Mesendoderm (in vitro differentiated cells): Measurements from ENCODE around the gene CFAP53.

Experiments
- DNase-seq: peaks from one replicate; pipeline ENCODE4 v3.0.0; 2013
- H2AK5ac ChIP-seq: 2 replicates; pipeline ENCODE4 v1.6.1; 2013; ENCODE audit warnings: low read length, inconsistent platforms
- H2BK120ac ChIP-seq: 2 replicates; pipeline ENCODE4 v1.6.1; 2013; ENCODE audit warnings: low read depth, mild to moderate bottlenecking, low read length, moderate library complexity, mixed read lengths
- H2BK15ac ChIP-seq: replicated peaks from 2 replicates; pipeline ENCODE4 v1.6.1; 2013; ENCODE audit warnings: low read depth, mild to moderate bottlenecking, moderate library complexity
- H2BK5ac ChIP-seq: 2 replicates; pipeline ENCODE4 v1.6.1; 2013; ENCODE audit warnings: low read length, inconsistent platforms
- H3K18ac ChIP-seq: 2 replicates; pipeline ENCODE4 v1.6.1; 2013; ENCODE audit warnings: mild to moderate bottlenecking, low read length, mixed read lengths
- H3K23ac ChIP-seq: one replicate; pipeline ENCODE4 v1.6.1; 2013; ENCODE audit warnings: low read length
- H3K27ac ChIP-seq: 2 replicates; pipeline ENCODE4 v1.5.1; 2013; ENCODE audit warnings: low read depth, mild to moderate bottlenecking, inconsistent platforms, low read length, moderate library complexity
- H3K27me3 ChIP-seq: 2 replicates; pipeline ENCODE4 v1.6.1; 2013; ENCODE audit warnings: low read length, control low read depth, mild to moderate bottlenecking, inconsistent platforms; ENCODE audit not compliant: insufficient read depth, poor library complexity
- H3K36me3 ChIP-seq: 2 replicates; pipeline ENCODE4 v1.6.1; 2013; ENCODE audit warnings: low read length, inconsistent platforms; ENCODE audit not compliant: control insufficient read depth, insufficient read depth
- H3K4ac ChIP-seq: one replicate; pipeline ENCODE4 v1.6.1; 2013; ENCODE audit warnings: low read depth, mild to moderate bottlenecking, low read length, moderate library complexity
- H3K4me1 ChIP-seq: 2 replicates; pipeline ENCODE4 v1.6.1; 2013; ENCODE audit warnings: low read depth, low read length, inconsistent platforms; ENCODE audit not compliant: control insufficient read depth
- H3K4me2 ChIP-seq: 2 replicates; pipeline ENCODE4 v1.6.1; 2013; ENCODE audit warnings: low read length
- H3K4me3 ChIP-seq: 2 replicates; pipeline ENCODE4 v1.5.1; 2013; ENCODE audit warnings: mild to moderate bottlenecking, low read length
- H3K56ac ChIP-seq: one replicate; pipeline ENCODE4 v1.6.1; 2013; ENCODE audit warnings: low read length
- H3K79me1 ChIP-seq: 2 replicates; pipeline ENCODE4 v1.6.1; 2013; ENCODE audit warnings: low read length, inconsistent platforms
- H3K79me2 ChIP-seq: 2 replicates; pipeline ENCODE4 v1.6.1; 2013; ENCODE audit warnings: mild to moderate bottlenecking, low read length; ENCODE audit not compliant: control insufficient read depth, insufficient read depth
- H3K9ac ChIP-seq: 2 replicates; pipeline ENCODE4 v1.6.1; 2013; ENCODE audit warnings: low read length, inconsistent platforms
- H4K5ac ChIP-seq: one replicate; pipeline ENCODE4 v1.6.1; 2013; ENCODE audit warnings: low read length
- H4K8ac ChIP-seq: one replicate; pipeline ENCODE4 v1.6.1; 2013; ENCODE audit warnings: low read depth, mild to moderate bottlenecking, control low read depth, low read length, moderate library complexity
- WGBS: extraction: QIAGEN DNeasy Blood & Tissue Kit; methylation state at CpG from one replicate; pipeline ENCODE4 v1.1.7; 2013; ENCODE audit warnings: low lambda C conversion rate, missing lambda C conversion rate; ENCODE audit not compliant: insufficient coverage; ENCODE audit errors: extremely low coverage; 5-methylcytosine and 5-hydroxymethylcytosine counted together

Gene CFAP53

GRCh38 chr18:50193796-50194630, 72.3 kb downstream of the CFAP53 start:
- peak overlapping the region; percentile 63 for H3K9ac ChIP-seq
- H2BK5ac ChIP-seq, result no peak overlapping the region
- peak overlapping the region; percentile 81 for H3K56ac ChIP-seq
- H3K4me2 ChIP-seq, result peak overlapping the region; percentile 77
- H2BK15ac ChIP-seq, result no peak overlapping the region
- no peak overlapping the region for H4K8ac ChIP-seq
- no peak overlapping the region for H2BK120ac ChIP-seq
- H3K4me3 ChIP-seq, result peak overlapping the region; percentile 48
- DNase-seq, result peak; percentile 21
- no peak overlapping the region for H3K18ac ChIP-seq
- peaks cover 6% of the 10 kb centered on the region for H3K4me1 ChIP-seq
- peaks cover 32% of the 10 kb centered on the region for H3K27me3 ChIP-seq
- H4K5ac ChIP-seq, result no peak overlapping the region
- H3K23ac ChIP-seq, result peak overlapping the region; percentile 89
- H3K4ac ChIP-seq, result no peak overlapping the region
- H3K36me3 ChIP-seq, result no peaks in the 10 kb centered on the region
- no CpG with 5 or more reads among the region's 68 CpGs for WGBS
- no peak overlapping the region for H2AK5ac ChIP-seq
- no peaks in the 10 kb centered on the region for H3K79me2 ChIP-seq
- H3K79me1 ChIP-seq, result no peaks in the 10 kb centered on the region
- H3K27ac ChIP-seq, result no peak overlapping the region

- Histone ChIP-seq H3K79me1 (no peaks in the 10 kb centered on the region), H3K23ac (no peak overlapping the region), H3K56ac (no peak overlapping the region), H3K79me2 (no peaks in the 10 kb centered on the region), H2BK5ac (no peak overlapping the region), H3K27me3 (peaks cover 32% of the 10 kb centered on the region), H3K4ac (no peak overlapping the region), H3K18ac (no peak overlapping the region), H3K27ac (no peak overlapping the region), H2AK5ac (no peak overlapping the region), H2BK15ac (no peak overlapping the region), H2BK120ac (no peak overlapping the region), H3K4me2 (no peak overlapping the region), H3K4me3 (no peak overlapping the region), H3K36me3 (no peaks in the 10 kb centered on the region), H4K5ac (no peak overlapping the region), H3K4me1 (peaks cover 6% of the 10 kb centered on the region), H3K9ac (no peak overlapping the region), H4K8ac (no peak overlapping the region)
- no peak for DNase-seq
- no CpG with 5 or more reads among the region's 31 CpGs for WGBS
Observed at GRCh38 chr18:50192995-50193795, 73.1 kb downstream of the CFAP53 start.

- H3K9ac ChIP-seq, result no peak overlapping the region
- no peak overlapping the region for H3K4me2 ChIP-seq
- no peak for DNase-seq
- no peak overlapping the region for H3K56ac ChIP-seq
- H2BK120ac ChIP-seq, result no peak overlapping the region
- no peaks in the 10 kb centered on the region for H3K79me2 ChIP-seq
- no peak overlapping the region for H4K5ac ChIP-seq
- H3K79me1 ChIP-seq, result no peaks in the 10 kb centered on the region
- peaks cover 31% of the 10 kb centered on the region for H3K27me3 ChIP-seq
- H3K27ac ChIP-seq, result no peak overlapping the region
- H3K4me3 ChIP-seq, result no peak overlapping the region
- H2AK5ac ChIP-seq, result no peak overlapping the region
- H3K18ac ChIP-seq, result no peak overlapping the region
- no peak overlapping the region for H2BK5ac ChIP-seq
- no CpG with 5 or more reads among the region's 1 CpG for WGBS
- no peak overlapping the region for H3K4ac ChIP-seq
- no peak overlapping the region for H2BK15ac ChIP-seq
- no peak overlapping the region for H3K23ac ChIP-seq
- H3K36me3 ChIP-seq, result no peaks in the 10 kb centered on the region
- H3K4me1 ChIP-seq, result peaks cover 6% of the 10 kb centered on the region
- H4K8ac ChIP-seq, result no peak overlapping the region
Observed at GRCh38 chr18:50190926-50191325, 75.4 kb downstream of the CFAP53 start.

GRCh38 chr18:50190236-50190635, 76.1 kb downstream of the CFAP53 start:
- Histone ChIP-seq H2BK15ac (no peak overlapping the region), H3K56ac (no peak overlapping the region), H3K4ac (no peak overlapping the region), H3K4me2 (no peak overlapping the region), H3K18ac (no peak overlapping the region), H3K4me1 (peaks cover 6% of the 10 kb centered on the region), H4K5ac (no peak overlapping the region), H2BK5ac (no peak overlapping the region), H3K79me2 (no peaks in the 10 kb centered on the region), H3K27ac (no peak overlapping the region), H3K27me3 (peaks cover 27% of the 10 kb centered on the region), H3K79me1 (no peaks in the 10 kb centered on the region), H3K9ac (no peak overlapping the region), H4K8ac (no peak overlapping the region), H3K36me3 (no peaks in the 10 kb centered on the region), H3K4me3 (no peak overlapping the region), H2BK120ac (no peak overlapping the region), H3K23ac (no peak overlapping the region), H2AK5ac (no peak overlapping the region)
- DNase-seq, result no peak
- no CpG with 5 or more reads among the region's 1 CpG for WGBS

GRCh38 chr18:50189160-50189559, 77.1 kb downstream of the CFAP53 start:
- H3K36me3 ChIP-seq, result no peaks in the 10 kb centered on the region
- WGBS, result no CpG with 5 or more reads among the region's 1 CpG
- no peak overlapping the region for H4K5ac ChIP-seq
- no peak overlapping the region for H2AK5ac ChIP-seq
- H3K27me3 ChIP-seq, result peaks cover 24% of the 10 kb centered on the region
- H2BK5ac ChIP-seq, result no peak overlapping the region
- no peak overlapping the region for H2BK15ac ChIP-seq
- no peak for DNase-seq
- H3K56ac ChIP-seq, result no peak overlapping the region
- H3K4me3 ChIP-seq, result no peak overlapping the region
- peaks cover 6% of the 10 kb centered on the region for H3K4me1 ChIP-seq
- H3K79me1 ChIP-seq, result no peaks in the 10 kb centered on the region
- H3K79me2 ChIP-seq, result no peaks in the 10 kb centered on the region
- no peak overlapping the region for H3K27ac ChIP-seq
- H3K9ac ChIP-seq, result no peak overlapping the region
- H2BK120ac ChIP-seq, result no peak overlapping the region
- no peak overlapping the region for H3K4me2 ChIP-seq
- no peak overlapping the region for H3K23ac ChIP-seq
- no peak overlapping the region for H3K18ac ChIP-seq
- H3K4ac ChIP-seq, result no peak overlapping the region
- no peak overlapping the region for H4K8ac ChIP-seq
